NCI-H1417 treated with DMSO at 0.1 percent for 48 hours (cell line): ENCODE measurements around the gene BRD4.

Source experiments
- DNase-seq: peaks from one replicate; lab custom pipeline; 2025; lab: John Stamatoyannopoulos, UW

Gene BRD4

DNA sequence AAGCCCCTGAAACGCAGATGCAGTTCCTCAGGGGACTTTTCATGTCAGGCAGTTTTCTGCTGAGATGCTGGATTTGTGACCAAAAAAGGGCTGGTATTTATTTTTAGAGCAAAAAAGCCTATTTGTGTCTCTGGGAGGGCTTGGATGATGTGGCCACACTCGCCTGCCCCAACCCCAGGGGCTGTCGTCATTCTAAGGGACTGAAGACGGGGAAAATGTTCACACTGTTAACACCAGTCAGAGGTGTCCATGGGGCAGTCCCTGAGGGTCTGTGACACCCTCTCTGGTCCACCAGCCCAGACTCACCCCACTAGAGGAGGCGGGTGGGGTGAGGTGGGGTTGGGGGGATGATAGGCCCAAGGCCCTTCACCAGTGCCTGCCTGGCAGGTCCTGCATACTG lies 84.2 kb downstream of the BRD4 start:
- no peak for DNase-seq

DNA sequence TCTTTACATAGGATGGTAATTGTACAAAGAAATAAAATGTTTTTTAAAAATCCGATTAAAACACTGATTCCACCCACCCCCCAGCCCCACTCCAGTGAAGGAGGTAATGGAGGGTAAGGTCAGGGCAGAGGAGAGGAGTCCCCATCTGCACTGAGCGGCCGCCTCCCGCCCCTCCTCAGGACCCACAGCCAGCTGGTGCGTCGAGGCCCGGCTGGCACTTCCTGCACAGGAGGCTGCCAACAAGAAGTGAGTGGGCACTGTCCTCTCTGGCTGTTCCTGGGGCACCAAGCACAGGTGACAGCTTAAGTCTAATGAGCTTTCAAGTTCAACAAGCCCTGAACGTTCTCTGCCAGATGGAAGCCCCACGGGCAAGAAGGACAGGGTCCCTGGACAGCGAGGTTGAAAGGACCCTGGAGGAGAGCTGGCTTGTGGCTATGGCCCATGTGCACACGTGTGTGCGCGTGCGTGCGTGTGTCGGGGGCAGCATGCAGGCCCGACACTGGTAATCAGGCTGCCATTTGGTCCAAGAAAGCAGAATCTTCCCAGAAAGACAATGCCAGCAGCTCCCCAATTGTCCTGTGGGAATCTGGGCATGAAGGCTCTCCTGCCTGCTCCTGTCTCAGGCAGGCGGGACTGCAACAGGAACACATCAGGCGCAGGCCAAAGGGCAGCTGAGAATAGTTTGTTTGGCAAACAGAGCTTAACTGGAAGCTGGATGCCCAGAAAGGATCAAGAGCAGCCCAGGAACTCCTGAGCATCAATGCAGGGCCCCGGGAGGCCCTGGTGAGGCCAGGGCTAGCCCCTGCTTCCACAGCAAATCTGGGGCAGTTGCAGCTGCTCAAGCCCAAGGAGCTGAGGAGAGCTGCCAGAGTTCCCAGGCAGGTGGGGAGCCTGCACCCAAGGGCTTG lies 85.0 kb downstream of the BRD4 start:
- no peak for DNase-seq

- no peak for DNase-seq
These were observed 86.2 kb downstream of the BRD4 start for GRCh38 chr19:15246198-15246481.

DNA sequence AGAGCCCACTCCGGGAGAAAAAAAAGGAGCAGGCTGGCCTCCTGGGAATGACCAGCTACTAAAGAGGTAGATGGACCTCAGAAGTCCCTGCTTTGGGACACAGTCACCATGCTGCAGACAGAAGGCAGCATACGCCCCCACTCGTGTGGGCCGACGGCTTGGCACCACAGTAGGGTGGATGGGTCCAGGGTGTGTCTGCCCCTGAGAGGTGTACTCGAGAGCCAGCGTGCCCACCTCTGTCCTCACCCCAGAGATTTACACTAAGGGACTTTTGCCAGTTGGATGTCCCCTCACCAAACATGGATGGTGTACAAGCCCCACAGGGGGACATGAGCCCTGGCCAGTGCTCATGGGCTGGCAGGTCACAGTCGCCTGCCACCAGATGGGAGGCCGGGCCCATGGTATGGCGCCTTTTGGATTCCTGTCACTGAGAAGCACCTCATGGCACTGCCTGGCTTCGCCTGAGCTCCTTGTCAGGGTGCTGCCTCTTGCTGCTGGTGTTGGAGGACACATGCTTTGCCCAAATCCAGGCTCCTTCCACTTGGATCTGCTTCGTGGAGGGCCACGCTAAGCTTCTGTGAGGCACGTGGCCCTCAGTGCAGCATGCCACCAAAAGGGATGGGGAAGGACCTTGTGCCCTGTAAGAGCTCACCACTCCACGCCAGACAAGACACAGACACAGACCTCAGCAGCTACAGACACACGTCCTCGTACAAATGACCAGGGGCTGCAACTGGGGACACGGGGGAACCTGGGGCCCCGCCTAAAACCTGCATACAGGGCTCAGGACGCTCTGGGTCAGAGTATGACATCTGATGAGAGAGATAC lies 86.8 kb downstream of the BRD4 start:
- no peak for DNase-seq

DNA sequence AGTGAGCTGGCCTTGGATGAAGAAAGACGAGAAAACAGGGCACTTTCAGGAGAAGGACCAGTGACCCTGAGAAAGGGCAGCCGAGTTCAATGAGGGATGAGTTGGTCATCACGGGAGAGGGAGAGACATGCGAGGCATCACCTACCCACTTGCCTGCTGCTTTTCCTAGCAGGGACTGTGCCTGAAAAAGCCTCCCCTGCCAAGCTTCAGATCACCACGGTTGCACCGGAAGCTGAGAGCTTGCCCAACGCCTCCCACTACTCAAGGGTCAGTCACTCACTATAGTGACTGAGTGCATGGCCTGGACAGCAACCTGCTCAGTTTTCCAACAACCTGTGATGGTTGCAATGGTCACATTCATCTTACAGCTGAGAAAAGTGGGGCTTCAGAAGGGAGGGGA lies 87.5 kb downstream of the BRD4 start:
- no peak for DNase-seq

DNA sequence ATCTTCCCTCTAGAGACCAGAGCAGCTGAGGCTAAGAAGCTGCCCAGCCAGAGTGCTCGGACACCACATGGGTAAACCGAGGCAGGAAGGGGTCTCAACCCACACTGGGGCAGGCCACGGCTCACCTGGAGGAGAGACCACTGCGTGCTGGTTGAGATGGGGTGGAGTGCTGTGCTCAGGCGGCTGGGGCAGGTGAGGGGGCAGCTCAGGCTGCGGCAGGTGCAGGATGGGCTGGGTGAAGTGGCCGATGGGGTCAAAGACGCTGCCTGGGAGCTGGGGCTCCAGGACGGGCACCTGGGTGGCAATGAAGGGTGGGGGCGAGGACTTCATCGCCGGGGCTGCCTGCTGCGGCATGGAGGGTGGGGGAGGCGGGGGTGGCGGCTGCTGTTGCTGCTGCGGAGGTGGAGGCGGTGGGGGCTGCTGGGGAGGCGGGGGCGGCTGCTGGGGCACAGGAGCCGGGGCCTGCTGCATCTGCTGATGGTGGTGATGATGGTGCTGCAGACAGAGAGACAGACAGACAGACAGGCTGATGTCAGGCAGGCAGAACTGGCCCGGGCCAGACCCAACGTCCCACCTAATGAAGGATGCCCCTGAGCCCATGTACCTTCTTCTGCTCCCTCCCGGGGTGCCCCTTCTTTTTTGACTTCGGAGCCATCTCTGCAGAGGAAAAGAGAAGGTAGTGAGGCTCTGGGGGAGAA lies 88.1 kb downstream of the BRD4 start:
- no peak for DNase-seq

- DNase-seq, result no peak
These were observed 88.9 kb downstream of the BRD4 start for GRCh38 chr19:15243236-15243957.

DNA sequence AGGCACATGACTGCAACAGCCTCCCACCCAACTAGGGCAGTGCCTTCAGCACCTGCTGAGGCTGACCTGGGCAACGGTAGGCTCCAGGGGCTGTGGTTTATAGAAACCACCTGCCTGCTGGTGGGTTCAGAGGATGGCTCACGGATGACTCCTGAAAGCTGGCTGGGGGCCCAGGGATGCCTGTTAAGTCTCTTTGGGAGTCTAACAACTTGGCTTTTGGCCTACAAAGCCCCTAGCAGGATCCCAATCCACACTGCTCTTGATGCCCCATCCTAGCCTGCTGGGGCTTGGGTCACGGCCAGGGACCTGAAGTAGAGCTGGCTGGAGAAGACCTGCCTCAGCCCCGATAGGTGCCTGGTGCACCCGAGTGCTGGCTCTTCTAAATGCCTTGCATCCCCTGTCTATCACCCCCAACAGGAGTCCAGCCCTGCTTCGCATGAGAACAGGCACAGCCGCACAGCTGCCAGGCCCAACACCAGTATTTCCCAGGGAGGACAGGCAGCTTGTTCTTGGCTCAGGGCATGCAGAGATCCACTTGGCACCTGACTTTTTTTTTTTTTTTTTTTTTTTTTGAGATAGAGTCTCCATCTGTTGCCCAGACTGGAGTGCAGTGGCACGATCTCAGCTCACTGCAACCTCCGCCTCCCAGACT lies 91.0 kb downstream of the BRD4 start:
- no peak for DNase-seq

DNA sequence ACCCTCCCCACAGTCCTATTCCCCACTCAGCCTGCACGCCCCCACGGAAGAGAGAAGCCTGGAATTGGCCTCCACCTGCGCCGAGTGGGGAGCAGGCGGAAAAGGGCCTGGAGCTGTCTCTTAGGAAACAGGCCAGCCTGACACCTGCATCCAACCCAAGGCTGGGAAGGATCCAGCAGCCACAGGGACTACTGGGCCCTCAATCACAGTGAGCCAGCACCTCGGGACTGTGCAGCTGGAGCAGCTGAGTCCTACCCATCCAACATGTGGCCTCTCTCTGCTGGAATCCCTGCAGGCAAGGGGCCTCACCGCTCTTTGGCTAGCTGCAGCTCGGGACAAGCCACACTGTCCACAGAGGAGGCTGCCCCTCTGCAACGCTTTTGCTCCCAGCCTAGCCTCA lies 91.8 kb downstream of the BRD4 start:
- no peak for DNase-seq

DNA sequence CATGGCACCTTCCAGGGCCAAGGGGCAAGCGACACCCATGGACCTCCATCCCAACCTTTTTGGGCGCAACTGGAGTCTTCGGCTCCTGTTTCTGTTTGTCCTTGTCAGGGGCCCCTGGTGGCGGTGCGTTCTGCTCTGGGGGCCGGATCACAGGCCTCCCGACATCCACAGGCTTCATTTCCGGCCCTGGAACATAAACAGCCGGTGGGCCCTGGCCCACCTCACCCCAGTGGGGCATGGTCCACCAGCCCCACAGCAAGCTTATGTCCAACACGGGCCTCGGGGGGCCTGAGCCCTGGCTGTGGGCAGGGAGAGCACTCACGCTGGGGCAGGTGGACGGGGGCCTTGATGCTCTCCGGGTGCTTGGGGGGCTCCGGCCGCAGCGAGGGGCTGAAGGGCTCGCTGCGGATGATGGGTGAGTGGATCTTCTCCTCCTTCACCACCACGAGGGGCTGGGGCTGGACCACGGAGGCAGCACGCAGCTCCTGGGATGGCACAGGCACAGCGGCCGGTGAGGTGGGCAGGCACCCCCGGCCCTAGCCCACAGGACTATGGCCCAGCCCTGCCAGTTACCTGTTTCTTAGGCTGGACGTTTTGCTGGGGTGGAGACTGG lies 92.9 kb downstream of the BRD4 start:
- DNase-seq, result no peak

DNA sequence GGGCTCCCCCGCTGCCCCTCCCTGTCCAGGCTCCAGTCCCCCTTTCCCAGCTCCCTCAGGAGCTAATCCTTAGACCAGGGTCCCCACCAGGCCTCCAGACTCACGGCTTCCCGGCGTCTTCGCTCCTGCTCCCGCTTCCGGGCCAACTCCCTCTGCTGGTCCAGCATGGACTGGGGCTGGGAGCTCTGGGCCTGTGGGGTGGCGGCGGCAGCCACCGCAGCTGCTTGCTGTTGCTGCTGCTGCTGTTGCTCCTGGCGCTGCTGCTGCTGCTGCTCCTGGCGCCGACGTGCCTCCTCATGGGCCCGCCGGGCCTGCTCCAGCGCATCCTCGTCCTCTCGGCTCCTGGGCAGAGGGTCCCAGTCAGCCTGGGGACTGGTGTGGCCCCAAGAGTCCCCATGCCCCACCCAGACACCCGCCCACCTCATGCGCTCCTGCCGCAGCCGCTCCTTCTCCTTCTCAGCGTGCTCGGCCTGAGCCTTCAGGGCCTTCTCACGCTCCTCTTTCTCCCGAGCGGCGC lies 93.6 kb downstream of the BRD4 start:
- no peak for DNase-seq

- DNase-seq, result no peak
These were observed 94.3 kb downstream of the BRD4 start for GRCh38 chr19:15237759-15238638.

DNA sequence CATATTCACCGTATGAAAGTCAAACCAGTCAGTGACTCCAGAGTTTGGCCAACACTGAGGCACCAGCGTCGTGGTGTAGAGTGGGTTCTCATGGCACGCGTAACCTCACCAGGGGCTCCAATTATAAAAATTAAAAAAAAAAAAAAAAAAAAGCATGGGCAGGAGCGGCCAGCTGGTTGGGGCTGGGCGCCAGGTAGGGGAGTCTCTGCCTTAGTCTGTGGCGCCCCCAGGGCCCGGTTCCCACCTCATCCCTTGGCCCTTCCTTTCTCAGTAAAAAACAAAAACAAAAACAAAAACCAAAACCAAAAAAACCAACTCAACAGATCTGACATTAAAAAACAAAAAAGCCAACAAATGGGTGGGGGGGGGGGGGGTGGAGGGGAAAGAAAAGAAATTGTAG lies 95.5 kb downstream of the BRD4 start:
- no peak for DNase-seq

DNA sequence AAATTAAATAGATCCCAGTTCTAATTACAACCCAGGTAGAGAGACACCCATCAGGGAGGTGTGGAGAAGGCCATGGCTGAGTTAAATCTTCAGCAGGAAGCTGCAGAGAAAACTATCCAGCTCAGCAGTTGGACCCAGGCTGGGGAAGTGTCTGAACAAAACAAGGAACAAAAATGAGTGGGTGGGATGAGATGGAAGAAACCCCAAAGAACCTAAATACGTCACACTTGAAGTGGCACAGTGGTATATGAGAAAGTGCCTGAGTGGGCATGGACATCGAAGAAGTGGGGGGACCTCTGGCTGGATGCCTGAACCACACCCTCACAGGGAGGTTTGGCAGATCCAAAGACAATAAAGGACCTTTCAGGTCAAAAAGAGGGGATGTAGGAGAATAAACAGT lies 96.6 kb downstream of the BRD4 start:
- no peak for DNase-seq

DNA sequence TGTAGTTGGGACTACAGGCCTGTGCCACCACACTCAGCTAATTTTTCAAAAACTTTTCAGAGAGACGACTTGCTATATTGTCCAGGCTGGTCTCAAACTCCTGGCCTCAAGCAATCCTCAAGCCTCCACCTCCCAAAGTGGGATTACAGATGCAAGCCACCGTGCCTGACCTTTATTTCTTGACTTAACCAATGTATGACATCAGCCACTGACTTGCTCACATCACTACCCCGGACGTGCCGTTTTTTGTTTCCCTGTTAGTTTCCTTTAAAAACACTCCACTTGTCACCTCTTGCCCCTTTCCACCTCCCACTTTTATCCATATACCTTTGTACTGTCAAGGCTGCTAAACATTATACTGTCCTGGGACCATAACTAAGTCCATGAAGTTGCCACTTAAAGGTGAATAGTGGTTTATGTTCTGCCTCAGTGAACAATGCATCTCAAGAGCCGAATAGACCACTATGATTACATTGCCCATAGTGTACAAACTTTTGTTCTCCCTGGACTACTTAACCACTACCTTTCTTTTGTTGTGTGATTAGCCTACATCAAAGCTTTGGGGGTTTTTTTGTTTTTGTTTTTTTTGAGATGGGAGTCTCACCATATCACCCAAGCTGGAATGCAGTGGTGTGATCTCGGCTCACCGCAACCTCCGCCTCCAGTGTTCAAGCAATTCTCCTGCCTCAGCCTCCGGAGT lies 97.8 kb downstream of the BRD4 start:
- no peak for DNase-seq

- no peak for DNase-seq
These were observed 101.1 kb downstream of the BRD4 start for GRCh38 chr19:15231271-15231670.

- DNase-seq, result no peak
These were observed 105.1 kb downstream of the BRD4 start for GRCh38 chr19:15227261-15227660.

GRCh38 chr19:15225760-15226159 lies 106.6 kb downstream of the BRD4 start:
- no peak for DNase-seq

- DNase-seq, result no peak
These were observed 108.5 kb downstream of the BRD4 start for GRCh38 chr19:15223649-15224361.
